ENCODE measurements around the gene PTPRN2.

DNA sequence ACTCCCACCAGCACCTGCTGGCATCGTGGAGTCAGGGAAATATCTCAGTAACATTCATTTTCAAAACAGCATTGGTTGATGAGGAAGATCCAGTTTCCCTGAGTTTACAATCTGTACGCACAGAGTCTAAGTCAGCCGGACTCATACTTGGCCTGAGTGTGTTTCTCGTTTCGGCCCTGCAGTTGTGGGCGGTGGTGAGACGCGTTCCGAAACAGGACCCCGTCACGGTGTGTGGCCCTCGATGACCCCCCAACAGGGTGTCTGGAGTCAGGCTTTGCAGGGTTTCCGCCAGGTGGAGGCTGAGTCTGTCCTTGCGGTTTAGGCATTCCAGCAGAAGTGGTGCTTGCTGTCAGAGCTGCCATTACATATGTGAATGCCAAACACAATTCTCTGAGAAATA lies 933.3 kb downstream of the PTPRN2 start:
- TF ChIP-seq EP300 (IDR thresholded peaks at IDR 0.05; ENCODE audit: borderline replicate concordance in 1 of 2, low read depth in 2 of 2, low read length in 2 of 2) (no peak), CTCF (IDR thresholded peaks at IDR 0.05; ENCODE audit: control extremely low read depth in 1 of 3, insufficient read depth in 1 of 3, low read depth in 1 of 3, low read length in 3 of 3) (no peak), CREB1 (IDR thresholded peaks at IDR 0.05) (no peak), POLR2A (IDR thresholded peaks at IDR 0.05; ENCODE audit: control extremely low read depth in 1 of 2, low read depth in 2 of 2, low read length in 2 of 2) (no peak), MAX (IDR thresholded peaks at IDR 0.05) (no peak), SIN3A (conservative IDR thresholded peaks at IDR 0.05 in 1 of 2, IDR thresholded peaks at IDR 0.05 in 1 of 2; ENCODE audit: low read depth in 1 of 2, low read length in 2 of 2) (no peak), JUN (IDR thresholded peaks at IDR 0.05; ENCODE audit: low read depth, low read length) (no peak)
- TF ChIP-seq, protein P1, sequence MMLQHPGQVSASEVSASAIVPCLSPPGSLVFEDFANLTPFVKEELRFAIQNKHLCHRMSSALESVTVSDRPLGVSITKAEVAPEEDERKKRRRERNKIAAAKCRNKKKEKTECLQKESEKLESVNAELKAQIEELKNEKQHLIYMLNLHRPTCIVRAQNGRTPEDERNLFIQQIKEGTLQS (IDR thresholded peaks at IDR 0.05; ENCODE audit: insufficient read depth, low read depth, low read length): no peak

Data from H1 (cell line).